Endothelial cell of umbilical vein (primary cell): ENCODE results near the gene FLT4.

Experiments used
- EZH2 ChIP-seq: IDR thresholded peaks from 2 replicates; pipeline ENCODE4 v1.6.1; 2012; ENCODE audit warnings: borderline replicate concordance, low read depth, mild to moderate bottlenecking, moderate library complexity, low read length, inconsistent platforms; ENCODE audit not compliant: severe bottlenecking
- JUN ChIP-seq: IDR thresholded peaks from 2 replicates; pipeline ENCODE4 v1.6.1; 2011; ENCODE audit warnings: borderline replicate concordance, low read depth; ENCODE audit not compliant: insufficient read length, insufficient read depth
- MYC ChIP-seq: IDR thresholded peaks from one replicate; pipeline ENCODE4 v1.6.1; 2011; ENCODE audit warnings: mild to moderate bottlenecking, low read depth, low read length
- POLR2A ChIP-seq: IDR thresholded peaks from 2 replicates; pipeline ENCODE4 v1.6.1; 2012; ENCODE audit warnings: low read depth, mild to moderate bottlenecking, control low read depth, low read length
- POLR2AphosphoS5 ChIP-seq: IDR thresholded peaks from 2 replicates; pipeline ENCODE4 v1.6.1; 2012; ENCODE audit warnings: low read depth, mild to moderate bottlenecking, control low read depth, low read length, moderate library complexity; ENCODE audit not compliant: insufficient read depth
- TF ChIP-seq, protein P1 (sequence below), 2 donors: IDR thresholded peaks; 1 replicate in 1 of 2; 2 replicates in 1 of 2; pipeline ENCODE4 v1.5.1; 2011; ENCODE audit warnings: low read length in 2 of 2, mild to moderate bottlenecking in 2 of 2, moderate library complexity in 2 of 2, control low read depth in 1 of 2, inconsistent platforms in 1 of 2, low read depth in 1 of 2; ENCODE audit not compliant: insufficient read depth in 1 of 2; ENCODE audit errors: extremely low read depth in 1 of 2
- TF ChIP-seq, protein P2 (sequence below): IDR thresholded peaks from 2 replicates; pipeline ENCODE4 v1.6.1; 2011; ENCODE audit not compliant: insufficient read depth, insufficient read length

GRCh38 chr5:180592176-180592575 is 57.2 kb downstream of the FLT4 start:
- TF ChIP-seq, protein P1, sequence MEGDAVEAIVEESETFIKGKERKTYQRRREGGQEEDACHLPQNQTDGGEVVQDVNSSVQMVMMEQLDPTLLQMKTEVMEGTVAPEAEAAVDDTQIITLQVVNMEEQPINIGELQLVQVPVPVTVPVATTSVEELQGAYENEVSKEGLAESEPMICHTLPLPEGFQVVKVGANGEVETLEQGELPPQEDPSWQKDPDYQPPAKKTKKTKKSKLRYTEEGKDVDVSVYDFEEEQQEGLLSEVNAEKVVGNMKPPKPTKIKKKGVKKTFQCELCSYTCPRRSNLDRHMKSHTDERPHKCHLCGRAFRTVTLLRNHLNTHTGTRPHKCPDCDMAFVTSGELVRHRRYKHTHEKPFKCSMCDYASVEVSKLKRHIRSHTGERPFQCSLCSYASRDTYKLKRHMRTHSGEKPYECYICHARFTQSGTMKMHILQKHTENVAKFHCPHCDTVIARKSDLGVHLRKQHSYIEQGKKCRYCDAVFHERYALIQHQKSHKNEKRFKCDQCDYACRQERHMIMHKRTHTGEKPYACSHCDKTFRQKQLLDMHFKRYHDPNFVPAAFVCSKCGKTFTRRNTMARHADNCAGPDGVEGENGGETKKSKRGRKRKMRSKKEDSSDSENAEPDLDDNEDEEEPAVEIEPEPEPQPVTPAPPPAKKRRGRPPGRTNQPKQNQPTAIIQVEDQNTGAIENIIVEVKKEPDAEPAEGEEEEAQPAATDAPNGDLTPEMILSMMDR (IDR thresholded peaks at IDR 0.05; ENCODE audit: extremely low read depth in 1 of 2, insufficient read depth in 1 of 2, low read depth in 1 of 2, low read length in 2 of 2) = no peak
- TF ChIP-seq EZH2 (no peak), MYC (no peak), POLR2A (no peak), POLR2AphosphoS5 (no peak), JUN (no peak)
- TF ChIP-seq, protein P2, sequence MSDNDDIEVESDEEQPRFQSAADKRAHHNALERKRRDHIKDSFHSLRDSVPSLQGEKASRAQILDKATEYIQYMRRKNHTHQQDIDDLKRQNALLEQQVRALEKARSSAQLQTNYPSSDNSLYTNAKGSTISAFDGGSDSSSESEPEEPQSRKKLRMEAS = no peak
